H1 (cell line): ENCODE results near the gene BABAM2. TPM values are rescaled to one million over a fixed set of nuclear protein-coding genes. Genes with fewer than 3 reads are reported as not detected.

Experiments
- CTCF ChIA-PET: fragments of 300-600 bp; sonication (Branson Sonifier 250); formaldehyde crosslinking; loops from one replicate; lab custom pipeline; 2021; ENCODE audit not compliant: partially characterized antibody; lab: Charles Lee
- POLR2A ChIA-PET: fragments of 300-600 bp; sonication (Branson Sonifier 250); formaldehyde crosslinking; loops from one replicate; lab custom pipeline; 2021; ENCODE audit warnings: inconsistent platforms; ENCODE audit not compliant: partially characterized antibody; lab: Charles Lee
- DNase-seq, 2 experiments: peaks; one replicate each; pipeline versions ENCODE4 v3.0.0 to v3.0.0-alpha.2; 2010 to 2022; ENCODE audit warnings: low spot score in 2 of 2, low read depth in 1 of 2, mixed read lengths in 1 of 2
- FAIRE-seq: peaks from 2 replicates; lab custom pipeline; 2011; peaks lifted over from hg19 to GRCh38; lab: Jason Lieb, UNC
- H2AFZ ChIP-seq: 2 replicates; pipeline ENCODE4 v1.8.1; 2012; ENCODE audit warnings: low read length, inconsistent platforms
- H2AK5ac ChIP-seq: 2 replicates; pipeline ENCODE4 v1.6.1; 2013; ENCODE audit warnings: low read depth, low read length
- H2BK120ac ChIP-seq: replicated peaks from 2 replicates; pipeline ENCODE3; 2013; ENCODE audit warnings: low read depth, low read length, inconsistent platforms
- H2BK12ac ChIP-seq: 2 replicates; pipeline ENCODE4 v1.6.1; 2013; ENCODE audit warnings: low read depth, low read length
- H2BK15ac ChIP-seq: 2 replicates; pipeline ENCODE4 v1.6.1; 2013; ENCODE audit warnings: low read length
- H2BK20ac ChIP-seq: 2 replicates; pipeline ENCODE4 v1.6.1; 2013; ENCODE audit warnings: low read length
- H2BK5ac ChIP-seq: 2 replicates; pipeline ENCODE4 v1.6.1; 2013; ENCODE audit warnings: low read depth, low read length
- H3K14ac ChIP-seq: 2 replicates; pipeline ENCODE4 v1.6.1; 2013; ENCODE audit warnings: inconsistent platforms; ENCODE audit not compliant: insufficient read length
- H3K18ac ChIP-seq: 2 replicates; pipeline ENCODE4 v1.6.1; 2013; ENCODE audit warnings: low read length; ENCODE audit errors: extremely low read depth
- H3K23ac ChIP-seq: 2 replicates; pipeline ENCODE4 v1.6.1; 2013; ENCODE audit warnings: inconsistent platforms; ENCODE audit not compliant: insufficient read length
- H3K23me2 ChIP-seq: 2 replicates; pipeline ENCODE4 v1.6.1; 2013; ENCODE audit warnings: low read depth, low read length
- H3K27ac ChIP-seq: 2 replicates; pipeline ENCODE4 v1.6.1; 2011; ENCODE audit warnings: low read depth, low read length, inconsistent platforms
- H3K27me3 ChIP-seq, 4 experiments: replicated peaks in 1 of 4; 1 replicate in 1 of 4; 2 replicates in 3 of 4; pipeline versions ENCODE4 v1.6.1 to v1.8.1; 2011 to 2013; ENCODE audit warnings: low read length in 3 of 4, mild to moderate bottlenecking in 3 of 4, inconsistent platforms in 2 of 4, mixed read lengths in 2 of 4, moderate library complexity in 1 of 4; ENCODE audit not compliant: control insufficient read depth in 3 of 4, insufficient read depth in 3 of 4; ENCODE audit errors: extremely low read depth in 1 of 4
- H3K36me3 ChIP-seq, 4 experiments: 2 replicates each; pipeline versions ENCODE4 v1.6.1 to v1.8.1; 2011 to 2013; ENCODE audit warnings: mild to moderate bottlenecking in 4 of 4, low read length in 3 of 4, moderate library complexity in 2 of 4, control low read depth in 1 of 4, inconsistent platforms in 1 of 4; ENCODE audit not compliant: insufficient read depth in 4 of 4, control insufficient read depth in 2 of 4
- H3K4ac ChIP-seq: replicated peaks from 2 replicates; pipeline ENCODE3; 2013; ENCODE audit warnings: low read length, low read depth, mixed read lengths, inconsistent platforms; ENCODE audit not compliant: insufficient read length
- H3K4me1 ChIP-seq, 4 experiments: replicated peaks in 1 of 4; 1 replicate in 1 of 4; 2 replicates in 3 of 4; pipeline versions ENCODE4 v1.6.1 to v1.8.1; 2011 to 2013; ENCODE audit warnings: low read length in 3 of 4, inconsistent platforms in 2 of 4, mixed read lengths in 1 of 4; ENCODE audit not compliant: insufficient read depth in 4 of 4, control insufficient read depth in 3 of 4
- H3K4me2 ChIP-seq, 2 experiments: 2 replicates each; pipeline versions ENCODE4 v1.6.1 to v1.8.1; 2011 to 2013; ENCODE audit warnings: low read depth in 2 of 2, low read length in 2 of 2, control low read depth in 1 of 2, inconsistent platforms in 1 of 2, mild to moderate bottlenecking in 1 of 2; ENCODE audit not compliant: insufficient read depth in 1 of 2
- H3K4me3 ChIP-seq, 4 experiments: fragments of 200-600, 300-600 bp in 1 of 4; sonication (generic), shearing (Covaris generic), sonication (Bioruptor Twin) in 1 of 4; 2 replicates each; pipeline versions ENCODE4 v1.5.1 to v1.8.1; 2011 to 2016; ENCODE audit warnings: low read length in 4 of 4, low read depth in 3 of 4, control low read depth in 2 of 4, inconsistent platforms in 2 of 4, mild to moderate bottlenecking in 2 of 4, mixed read lengths in 1 of 4, moderate library complexity in 1 of 4; ENCODE audit not compliant: insufficient read depth in 2 of 4; ENCODE audit errors: extremely low read depth in 1 of 4
- H3K56ac ChIP-seq: replicated peaks from 2 replicates; pipeline ENCODE3; 2013; ENCODE audit warnings: low read depth, mild to moderate bottlenecking, mixed read lengths, low read length, inconsistent platforms; ENCODE audit not compliant: insufficient read length
- H3K79me1 ChIP-seq: 2 replicates; pipeline ENCODE4 v1.6.1; 2013; ENCODE audit warnings: low read depth, low read length, control low read depth
- H3K79me2 ChIP-seq, 2 experiments: 2 replicates each; pipeline versions ENCODE4 v1.6.1 to v1.8.1; 2012 to 2013; ENCODE audit warnings: low read length in 2 of 2, mild to moderate bottlenecking in 2 of 2, inconsistent platforms in 1 of 2; ENCODE audit not compliant: insufficient read depth in 2 of 2, control insufficient read depth in 1 of 2
- H3K9ac ChIP-seq, 4 experiments: replicated peaks in 1 of 4; 1 replicate in 1 of 4; 2 replicates in 3 of 4; pipeline versions ENCODE4 v1.6.1 to v1.8.1; 2011 to 2013; ENCODE audit warnings: low read depth in 3 of 4, low read length in 3 of 4, control low read depth in 2 of 4, mild to moderate bottlenecking in 2 of 4, moderate library complexity in 2 of 4, inconsistent platforms in 1 of 4; ENCODE audit errors: extremely low read depth in 1 of 4
- H3K9me3 ChIP-seq, 2 experiments: 2 replicates each; pipeline versions ENCODE4 v1.6.1 to v1.8.1; 2012 to 2013; ENCODE audit warnings: mild to moderate bottlenecking in 2 of 2, moderate library complexity in 2 of 2, control low read depth in 1 of 2, inconsistent platforms in 1 of 2, low read depth in 1 of 2, low read length in 1 of 2, mixed read lengths in 1 of 2; ENCODE audit not compliant: insufficient read depth in 2 of 2
- H4K20me1 ChIP-seq, 2 experiments: replicated peaks in 1 of 2; 2 replicates each; pipeline versions ENCODE3 to v1.8.1; 2011 to 2013; ENCODE audit warnings: inconsistent platforms in 2 of 2, low read length in 2 of 2, mild to moderate bottlenecking in 1 of 2; ENCODE audit not compliant: insufficient read depth in 2 of 2, control insufficient read depth in 1 of 2
- H4K5ac ChIP-seq: 2 replicates; pipeline ENCODE4 v1.6.1; 2013; ENCODE audit warnings: low read length, low read depth, mixed read lengths, inconsistent platforms; ENCODE audit not compliant: insufficient read length
- H4K8ac ChIP-seq: 2 replicates; pipeline ENCODE4 v1.8.0; 2013; ENCODE audit warnings: mild to moderate bottlenecking, moderate library complexity, low read length, inconsistent platforms; ENCODE audit not compliant: insufficient read depth; ENCODE audit errors: extremely low read depth
- H4K91ac ChIP-seq: replicated peaks from 2 replicates; pipeline ENCODE3; 2013; ENCODE audit warnings: low read length, mixed read lengths, inconsistent platforms; ENCODE audit not compliant: insufficient read length
- ASH2L ChIP-seq: fragments of 200-600, 300-600 bp; sonication (generic); IDR thresholded peaks from one replicate; pipeline ENCODE4 v1.7.1; 2017; ENCODE audit warnings: low read length
- BRCA1 ChIP-seq: IDR thresholded peaks from 2 replicates; pipeline ENCODE4 v1.6.1; 2012; ENCODE audit warnings: low read depth, low read length, improper control_type of control experiment
- CTCF ChIP-seq, 3 experiments: IDR thresholded peaks; 1 replicate in 2 of 3; 2 replicates in 1 of 3; pipeline versions ENCODE4 v1.5.1 to v1.6.1; 2011; ENCODE audit warnings: low read length in 3 of 3, mild to moderate bottlenecking in 3 of 3, inconsistent platforms in 2 of 3, low read depth in 1 of 3, moderate library complexity in 1 of 3; ENCODE audit not compliant: insufficient read depth in 1 of 3; ENCODE audit errors: control extremely low read depth in 1 of 3
- EZH2 ChIP-seq: fragments of 200-600 bp; sonication (generic); IDR thresholded peaks from 2 replicates; pipeline ENCODE4 v1.7.1; 2012; ENCODE audit warnings: low read depth, mild to moderate bottlenecking, moderate library complexity, low read length, inconsistent platforms; ENCODE audit not compliant: severe bottlenecking
- HDAC6 ChIP-seq: IDR thresholded peaks from one replicate; pipeline ENCODE4 v1.7.1; 2012; ENCODE audit warnings: low read depth, mild to moderate bottlenecking, inconsistent platforms, low read length, moderate library complexity
- PHF8 ChIP-seq: fragments of 200-600 bp; sonication (generic); conservative IDR thresholded peaks from 2 replicates; pipeline ENCODE4 v1.7.1; 2012; ENCODE audit warnings: low read depth, mild to moderate bottlenecking, inconsistent platforms, low read length, moderate library complexity
- POLR2A ChIP-seq, 2 experiments: IDR thresholded peaks; 1 replicate in 1 of 2; 2 replicates in 1 of 2; pipeline ENCODE4 v1.6.1; 2011; ENCODE audit warnings: low read depth in 2 of 2, low read length in 2 of 2, mild to moderate bottlenecking in 2 of 2; ENCODE audit errors: control extremely low read depth in 1 of 2
- POLR2AphosphoS5 ChIP-seq: IDR thresholded peaks from 2 replicates; pipeline ENCODE4 v1.6.1; 2011; ENCODE audit warnings: low read depth, low read length
- SP1 ChIP-seq: IDR thresholded peaks from 2 replicates; pipeline ENCODE4 v1.6.1; 2011; ENCODE audit warnings: low read depth, low read length
- SP2 ChIP-seq: IDR thresholded peaks from 2 replicates; pipeline ENCODE4 v1.6.1; 2012; ENCODE audit warnings: mild to moderate bottlenecking, low read length, inconsistent platforms
- TAF7 ChIP-seq: optimal IDR thresholded peaks from 2 replicates; pipeline ENCODE3; 2011; ENCODE audit warnings: low read depth, mild to moderate bottlenecking, inconsistent platforms, low read length, moderate library complexity, borderline replicate concordance
- TCF12 ChIP-seq: IDR thresholded peaks from 2 replicates; pipeline ENCODE4 v1.6.1; 2011; ENCODE audit warnings: low read depth, mild to moderate bottlenecking, low read length
- WGBS, 2 experiments: shearing (Covaris generic) in 1 of 2; methylation state at CpG; one replicate each; pipeline versions ENCODE4 v1.1.6 to v1.1.7; 2013 to 2015; ENCODE audit warnings: low lambda C conversion rate in 2 of 2, mixed read lengths in 2 of 2, inconsistent platforms in 1 of 2, low coverage in 1 of 2, missing lambda C conversion rate in 1 of 2; ENCODE audit not compliant: insufficient replicate concordance in 2 of 2, insufficient coverage in 1 of 2, insufficient read length in 1 of 2; ENCODE audit errors: extremely low coverage in 1 of 2, missing lambda C conversion rate in 1 of 2; 5-methylcytosine and 5-hydroxymethylcytosine counted together
- polyA plus RNA-seq, 7 experiments: library from polyadenylated mRNA; depleted of rRNA in 3 of 7; stranded (reverse) in 5 of 7; unstranded in 2 of 7; fragments of >200 nt in 5 of 7; fragments of 200-250 nt in 2 of 7; gene quantifications; 1 replicate in 5 of 7; 2 replicates in 1 of 7; 4 replicates in 1 of 7; pipeline versions ENCODE4 v1.2.1 to v1.2.3, GENCODE V29; 2011 to 2013; ENCODE audit warnings: missing spikeins in 2 of 7, mixed read lengths in 2 of 7
- total RNA-seq: library from RNA; stranded (reverse); fragmentation: NEBNext Ultra II Directional; extraction: Animal tissue kit (Norgen Biotek cat#: 25700); gene quantifications from 2 replicates; pipeline ENCODE4 v1.2.1, GENCODE V29; 2021

Gene BABAM2
- total and polyA plus RNA-seq, 2 of the 8 experiments (the other 6 are each of a cell fraction or from before 2014, with no cell fraction given), result 15.8 to 20.9 TPM

GRCh38 chr2:27929916-27930486 is 39.5 kb downstream of the BABAM2 start:
- Histone ChIP-seq H3K4me1 (no peaks in the 10 kb centered on the region), H3K4me2 (no peak overlapping the region), H4K8ac (no peak overlapping the region), H3K23ac (no peak overlapping the region), H3K4me3 (no peak overlapping the region), H2AFZ (no peak overlapping the region), H3K9ac (no peak overlapping the region), H3K79me2 (no peaks in the 10 kb centered on the region), H3K27ac (no peak overlapping the region), H3K36me3 (no peaks in the 10 kb centered on the region), H3K14ac (no peak overlapping the region), H2AK5ac (no peak overlapping the region), H4K91ac (no peak overlapping the region), H3K56ac (no peak overlapping the region), H2BK15ac (no peak overlapping the region), H3K9me3 (no peaks in the 10 kb centered on the region), H3K18ac (no peak overlapping the region), H4K5ac (no peak overlapping the region), H3K4ac (no peak overlapping the region), H4K20me1 (no peaks in the 10 kb centered on the region), H2BK5ac (no peak overlapping the region), H3K23me2 (no peaks in the 10 kb centered on the region), H2BK12ac (no peak overlapping the region), H3K27me3 (no peaks in the 10 kb centered on the region), H2BK120ac (no peak overlapping the region), H2BK20ac (no peak overlapping the region), H3K79me1 (no peaks in the 10 kb centered on the region)
- WGBS, 2 experiments, result 88% methylated on average over 11 of the region's 11 CpGs; no CpG with 5 or more reads in 1 of the 2 experiments
- ChIA-PET CTCF (no interaction called here), POLR2A (no interaction called here)
- no peak for DNase-seq
- no peak for FAIRE-seq
- no peak for TF ChIP-seq TAF7
- TF ChIP-seq EZH2, result no peak
- no peak for TF ChIP-seq PHF8
- no peak for TF ChIP-seq HDAC6
- TF ChIP-seq BRCA1, result no peak
- no peak for TF ChIP-seq POLR2AphosphoS5
- TF ChIP-seq ASH2L, result no peak
- no peak for TF ChIP-seq POLR2A (IDR thresholded peaks at IDR 0.05; ENCODE audit: control extremely low read depth in 1 of 2, low read depth in 2 of 2, low read length in 2 of 2)
- TF ChIP-seq CTCF (IDR thresholded peaks at IDR 0.05; ENCODE audit: control extremely low read depth in 1 of 3, insufficient read depth in 1 of 3, low read depth in 1 of 3, low read length in 3 of 3), result no peak
- no peak for TF ChIP-seq SP1
- no peak for TF ChIP-seq TCF12
- no peak for TF ChIP-seq SP2
